IMR-90 (cell line): ENCODE measurements around the gene GRM8. TPM values are rescaled to one million over a fixed set of nuclear protein-coding genes. Genes with fewer than 3 reads are reported as not detected.

Experiments
- ATAC-seq: fragments of 200-7000 bp; cut with Tn5 transposase; 2 replicates; pipeline ENCODE4 v1.9.1; 2020; ENCODE audit warnings: low read depth, mild to moderate bottlenecking, moderate library complexity
- BruUV-seq: library from RNA; stranded (reverse); fragments of 400-500 nt; replicated peaks from 2 replicates; lab custom pipeline; 2021; lab: Mats Ljungman, UMichigan
- CTCF ChIA-PET: fragments of 300-600 bp; formaldehyde crosslinking; extraction: SDS; loops from one replicate; lab custom pipeline; 2021; ENCODE audit warnings: antibody characterized with exemption; lab: Yijun Ruan, JAX
- POLR2A ChIA-PET: fragments of 300-600 bp; sonication (Branson Sonifier 250); formaldehyde crosslinking; loops from one replicate; lab custom pipeline; 2022; ENCODE audit warnings: antibody characterized with exemption; ENCODE audit not compliant: unreplicated experiment; lab: Charles Lee
- DNase-seq: peaks from one replicate; pipeline ENCODE4 v3.0.0; 2013
- H2AFZ ChIP-seq: replicated peaks from 2 replicates; pipeline ENCODE3; 2013; ENCODE audit warnings: low read length, mild to moderate bottlenecking; ENCODE audit not compliant: poor library complexity
- H2AK5ac ChIP-seq: 2 replicates; pipeline ENCODE4 v1.6.1; 2013; ENCODE audit warnings: low read depth, low read length, inconsistent platforms
- H2AK9ac ChIP-seq: replicated peaks from 2 replicates; pipeline ENCODE3; 2013; ENCODE audit warnings: mild to moderate bottlenecking, low read depth, low read length, moderate library complexity; ENCODE audit not compliant: poor library complexity
- H2BK120ac ChIP-seq: 2 replicates; pipeline ENCODE4 v1.6.1; 2013; ENCODE audit warnings: low read depth, low read length, inconsistent platforms
- H2BK15ac ChIP-seq: 3 replicates; pipeline ENCODE4 v1.6.1; 2013; ENCODE audit warnings: low read depth, low read length, inconsistent platforms
- H2BK20ac ChIP-seq: 2 replicates; pipeline ENCODE4 v1.6.1; 2013; ENCODE audit warnings: low read depth, mild to moderate bottlenecking, inconsistent platforms, low read length, moderate library complexity
- H2BK5ac ChIP-seq: 2 replicates; pipeline ENCODE4 v1.6.1; 2013; ENCODE audit warnings: mild to moderate bottlenecking, low read depth, low read length, inconsistent platforms; ENCODE audit not compliant: poor library complexity, severe bottlenecking
- H3K14ac ChIP-seq: replicated peaks from 2 replicates; pipeline ENCODE4 v1.6.1; 2013; ENCODE audit warnings: low read depth, low read length, inconsistent platforms
- H3K18ac ChIP-seq: 2 replicates; pipeline ENCODE4 v1.6.1; 2013; ENCODE audit warnings: low read depth, low read length, control low read depth
- H3K23ac ChIP-seq: 2 replicates; pipeline ENCODE4 v1.6.1; 2013; ENCODE audit warnings: low read depth, low read length, inconsistent platforms
- H3K27ac ChIP-seq: 2 replicates; pipeline ENCODE4 v1.5.1; 2013; ENCODE audit warnings: mild to moderate bottlenecking, control low read depth, low read length; ENCODE audit not compliant: insufficient read depth
- H3K27me3 ChIP-seq: 2 replicates; pipeline ENCODE4 v1.6.1; 2013; ENCODE audit warnings: low read length; ENCODE audit not compliant: control insufficient read depth, insufficient read depth
- H3K36me3 ChIP-seq: 2 replicates; pipeline ENCODE4 v1.6.1; 2013; ENCODE audit warnings: low read length, mixed read lengths; ENCODE audit not compliant: control insufficient read depth, insufficient read depth
- H3K4ac ChIP-seq: 2 replicates; pipeline ENCODE4 v1.6.1; 2013; ENCODE audit warnings: low read depth, low read length, inconsistent platforms
- H3K4me1 ChIP-seq: 2 replicates; pipeline ENCODE4 v1.6.1; 2013; ENCODE audit warnings: low read length, mixed read lengths; ENCODE audit not compliant: control insufficient read depth, insufficient read depth
- H3K4me2 ChIP-seq: 2 replicates; pipeline ENCODE4 v1.6.1; 2013; ENCODE audit warnings: low read depth, mild to moderate bottlenecking, control low read depth, low read length, moderate library complexity
- H3K4me3 ChIP-seq: 2 replicates; pipeline ENCODE4 v1.5.1; 2013; ENCODE audit warnings: low read depth, mild to moderate bottlenecking, control low read depth, low read length, moderate library complexity; ENCODE audit not compliant: insufficient read depth
- H3K56ac ChIP-seq: 2 replicates; pipeline ENCODE4 v1.6.1; 2013; ENCODE audit warnings: low read length, inconsistent platforms; ENCODE audit not compliant: insufficient read depth; ENCODE audit errors: extremely low read depth
- H3K79me1 ChIP-seq, 2 experiments: 2 replicates each; pipeline ENCODE4 v1.6.1; 2013; ENCODE audit warnings: low read length in 2 of 2, inconsistent platforms in 1 of 2, low read depth in 1 of 2
- H3K9ac ChIP-seq: 2 replicates; pipeline ENCODE4 v1.6.1; 2013; ENCODE audit warnings: low read depth, low read length, control low read depth
- H3K9me1 ChIP-seq: 2 replicates; pipeline ENCODE4 v1.6.1; 2013; ENCODE audit warnings: low read length, inconsistent platforms; ENCODE audit not compliant: insufficient read depth
- H3K9me3 ChIP-seq: 2 replicates; pipeline ENCODE4 v1.6.1; 2013; ENCODE audit warnings: low read length; ENCODE audit not compliant: control insufficient read depth, insufficient read depth
- H4K20me1 ChIP-seq: 2 replicates; pipeline ENCODE4 v1.6.1; 2013; ENCODE audit warnings: low read length, inconsistent platforms; ENCODE audit not compliant: insufficient read depth
- H4K5ac ChIP-seq: 2 replicates; pipeline ENCODE4 v1.6.1; 2013; ENCODE audit warnings: mild to moderate bottlenecking, low read depth, low read length, control low read depth
- H4K8ac ChIP-seq, 2 experiments: 2 replicates each; pipeline ENCODE4 v1.6.1; 2013; ENCODE audit warnings: low read depth in 2 of 2, low read length in 2 of 2, control low read depth in 1 of 2, inconsistent platforms in 1 of 2
- H4K91ac ChIP-seq: 2 replicates; pipeline ENCODE4 v1.6.1; 2013; ENCODE audit warnings: low read depth, low read length, inconsistent platforms; ENCODE audit not compliant: insufficient read depth
- BHLHE40 ChIP-seq: fragments of 150-350 bp; IDR thresholded peaks from 2 replicates; pipeline ENCODE4 v1.6.1; 2016; ENCODE audit warnings: mild to moderate bottlenecking, low read depth, low read length
- CEBPB ChIP-seq: IDR thresholded peaks from 2 replicates; pipeline ENCODE4 v1.6.1; 2012; ENCODE audit warnings: low read depth, low read length, improper control_type of control experiment
- CHD1 ChIP-seq: IDR thresholded peaks from 2 replicates; pipeline ENCODE4 v1.6.1; 2012; ENCODE audit warnings: low read depth, low read length, improper control_type of control experiment
- FOS ChIP-seq: fragments of 150-350 bp; IDR thresholded peaks from 2 replicates; pipeline ENCODE4 v1.6.1; 2016; ENCODE audit warnings: low read depth, low read length
- MAFK ChIP-seq: IDR thresholded peaks from 2 replicates; pipeline ENCODE4 v1.6.1; 2012; ENCODE audit warnings: low read depth, low read length, improper control_type of control experiment
- MAZ ChIP-seq: IDR thresholded peaks from 2 replicates; pipeline ENCODE4 v1.6.1; 2012; ENCODE audit warnings: low read depth, mild to moderate bottlenecking, low read length, improper control_type of control experiment, moderate library complexity, borderline replicate concordance
- MXI1 ChIP-seq: IDR thresholded peaks from 2 replicates; pipeline ENCODE4 v1.6.1; 2012; ENCODE audit warnings: low read depth, mild to moderate bottlenecking, low read length, moderate library complexity, borderline replicate concordance
- NFE2L2 ChIP-seq: fragments of 150-350 bp; IDR thresholded peaks from 2 replicates; pipeline ENCODE4 v1.6.1; 2016; ENCODE audit warnings: low read depth, mild to moderate bottlenecking, low read length
- POLR2A ChIP-seq: IDR thresholded peaks from 2 replicates; pipeline ENCODE4 v1.6.1; 2012; ENCODE audit warnings: mild to moderate bottlenecking, low read depth, low read length
- RAD21 ChIP-seq: IDR thresholded peaks from 2 replicates; pipeline ENCODE4 v1.6.1; 2012; ENCODE audit warnings: low read length, improper control_type of control experiment
- RCOR1 ChIP-seq: IDR thresholded peaks from 2 replicates; pipeline ENCODE4 v1.6.1; 2012; ENCODE audit warnings: mild to moderate bottlenecking, low read length, improper control_type of control experiment; ENCODE audit not compliant: insufficient replicate concordance
- RFX5 ChIP-seq: IDR thresholded peaks from 2 replicates; pipeline ENCODE4 v1.8.0; 2012; ENCODE audit warnings: low read depth, mild to moderate bottlenecking, low read length, moderate library complexity
- SMC3 ChIP-seq: fragments of 150-350 bp; IDR thresholded peaks from 2 replicates; pipeline ENCODE4 v1.6.1; 2016; ENCODE audit warnings: low read depth, mild to moderate bottlenecking, antibody characterized with exemption, low read length, moderate library complexity
- WGBS, 2 experiments: methylation state at CpG; one replicate each; pipeline versions ENCODE4 v1.1.5 to v1.1.7; 2013; ENCODE audit warnings: missing lambda C conversion rate in 2 of 2; ENCODE audit not compliant: insufficient read length in 1 of 2; ENCODE audit errors: extremely low coverage in 2 of 2; 5-methylcytosine and 5-hydroxymethylcytosine counted together
- dilution Hi-C: fragments of 300-500 bp; cut with HindIII; formaldehyde crosslinking; loops from one replicate; pipeline ENCODE4 v1.14.3; 2018; ENCODE audit warnings: low sequenced_read_pairs; ENCODE audit not compliant: unreplicated experiment
- in situ Hi-C: fragments of 300-500 bp; cut with MboI; formaldehyde crosslinking; loops from 3 replicates; pipeline ENCODE4 v1.14.3; 2019; ENCODE audit warnings: low sequenced_read_pairs, inconsistent platforms, mixed read lengths
- intact Hi-C: fragments of 100-400 bp; cut with micrococcal nuclease; formaldehyde crosslinking; loops from 2 replicates; pipeline ENCODE4 v1.10.0; 2022
- polyA plus RNA-seq, 3 experiments: library from polyadenylated mRNA; depleted of rRNA; stranded (reverse); fragments of >200 nt; gene quantifications; 2 replicates each; pipeline ENCODE4 v1.2.3, GENCODE V29; 2012; ENCODE audit warnings: low replicate concordance in 1 of 3
- total RNA-seq: library from RNA; depleted of rRNA; stranded (reverse); fragments of >200 nt; gene quantifications from 2 replicates; pipeline ENCODE4 v1.2.3, GENCODE V29; 2012
- TF ChIP-seq, protein P1 (sequence below): fragments of 150-350 bp; IDR thresholded peaks from 2 replicates; pipeline ENCODE4 v1.6.1; 2017; ENCODE audit warnings: mild to moderate bottlenecking, antibody characterized with exemption, low read length, low read depth
- TF ChIP-seq, protein P2 (sequence below): conservative IDR thresholded peaks from 2 replicates; pipeline ENCODE4 v1.5.1; 2012; ENCODE audit warnings: mild to moderate bottlenecking, low read depth, low read length, improper control_type of control experiment
- TF ChIP-seq, protein P3 (sequence below): fragments of 150-350 bp; IDR thresholded peaks from 2 replicates; pipeline ENCODE4 v1.6.1; 2016; ENCODE audit warnings: low read depth, mild to moderate bottlenecking, low read length, moderate library complexity, borderline replicate concordance

GRM8 gene
- total and polyA plus RNA-seq, 2 of the 4 experiments (the other 2 are of a cell fraction), result not detected

DNA sequence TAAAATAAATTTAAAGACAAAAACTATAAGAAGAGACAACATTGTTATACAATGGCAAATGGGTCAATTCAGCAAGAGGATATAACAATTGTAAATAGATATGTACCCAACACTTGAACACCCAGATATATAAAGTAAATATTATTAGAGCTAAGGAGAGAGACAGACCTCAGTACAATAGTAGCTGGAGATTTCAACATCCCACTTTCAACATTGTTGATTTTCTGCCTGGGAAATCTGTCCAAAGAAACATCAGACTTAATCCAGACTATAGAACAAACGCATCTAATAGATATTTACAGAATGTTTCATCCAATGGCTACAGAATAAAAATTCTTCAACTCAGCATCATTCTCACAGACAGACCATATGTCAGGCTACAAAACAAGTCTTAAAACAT lies 256.1 kb downstream of the GRM8 start:
- no peaks in the 10 kb centered on the region for H3K27me3 ChIP-seq
- H3K18ac ChIP-seq, result no peak overlapping the region
- BruUV-seq, result no TSS peak
- H2AFZ ChIP-seq, result no peak overlapping the region
- no peak overlapping the region for H4K91ac ChIP-seq
- H3K56ac ChIP-seq, result no peak overlapping the region
- H3K14ac ChIP-seq, result no peak overlapping the region
- H4K8ac ChIP-seq, result no peak overlapping the region
- no peaks in the 10 kb centered on the region for H3K36me3 ChIP-seq
- POLR2A ChIA-PET, result no interaction called here
- dilution Hi-C loops (no loop called here), intact Hi-C loops (no loop called here), in situ Hi-C loops (no loop called here)
- no peak overlapping the region for H4K5ac ChIP-seq
- H3K9ac ChIP-seq, result no peak overlapping the region
- no peak overlapping the region for H3K4me2 ChIP-seq
- no peaks in the 10 kb centered on the region for H3K4me1 ChIP-seq
- H2BK120ac ChIP-seq, result no peak overlapping the region
- DNase-seq, result no peak
- ATAC-seq, result no peak
- H3K4me3 ChIP-seq, result no peak overlapping the region
- H2BK5ac ChIP-seq, result no peak overlapping the region
- TF ChIP-seq, protein P1, sequence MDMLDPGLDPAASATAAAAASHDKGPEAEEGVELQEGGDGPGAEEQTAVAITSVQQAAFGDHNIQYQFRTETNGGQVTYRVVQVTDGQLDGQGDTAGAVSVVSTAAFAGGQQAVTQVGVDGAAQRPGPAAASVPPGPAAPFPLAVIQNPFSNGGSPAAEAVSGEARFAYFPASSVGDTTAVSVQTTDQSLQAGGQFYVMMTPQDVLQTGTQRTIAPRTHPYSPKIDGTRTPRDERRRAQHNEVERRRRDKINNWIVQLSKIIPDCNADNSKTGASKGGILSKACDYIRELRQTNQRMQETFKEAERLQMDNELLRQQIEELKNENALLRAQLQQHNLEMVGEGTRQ, result no peak
- TF ChIP-seq, protein P2, sequence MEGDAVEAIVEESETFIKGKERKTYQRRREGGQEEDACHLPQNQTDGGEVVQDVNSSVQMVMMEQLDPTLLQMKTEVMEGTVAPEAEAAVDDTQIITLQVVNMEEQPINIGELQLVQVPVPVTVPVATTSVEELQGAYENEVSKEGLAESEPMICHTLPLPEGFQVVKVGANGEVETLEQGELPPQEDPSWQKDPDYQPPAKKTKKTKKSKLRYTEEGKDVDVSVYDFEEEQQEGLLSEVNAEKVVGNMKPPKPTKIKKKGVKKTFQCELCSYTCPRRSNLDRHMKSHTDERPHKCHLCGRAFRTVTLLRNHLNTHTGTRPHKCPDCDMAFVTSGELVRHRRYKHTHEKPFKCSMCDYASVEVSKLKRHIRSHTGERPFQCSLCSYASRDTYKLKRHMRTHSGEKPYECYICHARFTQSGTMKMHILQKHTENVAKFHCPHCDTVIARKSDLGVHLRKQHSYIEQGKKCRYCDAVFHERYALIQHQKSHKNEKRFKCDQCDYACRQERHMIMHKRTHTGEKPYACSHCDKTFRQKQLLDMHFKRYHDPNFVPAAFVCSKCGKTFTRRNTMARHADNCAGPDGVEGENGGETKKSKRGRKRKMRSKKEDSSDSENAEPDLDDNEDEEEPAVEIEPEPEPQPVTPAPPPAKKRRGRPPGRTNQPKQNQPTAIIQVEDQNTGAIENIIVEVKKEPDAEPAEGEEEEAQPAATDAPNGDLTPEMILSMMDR, result no peak
- TF ChIP-seq, protein P3, sequence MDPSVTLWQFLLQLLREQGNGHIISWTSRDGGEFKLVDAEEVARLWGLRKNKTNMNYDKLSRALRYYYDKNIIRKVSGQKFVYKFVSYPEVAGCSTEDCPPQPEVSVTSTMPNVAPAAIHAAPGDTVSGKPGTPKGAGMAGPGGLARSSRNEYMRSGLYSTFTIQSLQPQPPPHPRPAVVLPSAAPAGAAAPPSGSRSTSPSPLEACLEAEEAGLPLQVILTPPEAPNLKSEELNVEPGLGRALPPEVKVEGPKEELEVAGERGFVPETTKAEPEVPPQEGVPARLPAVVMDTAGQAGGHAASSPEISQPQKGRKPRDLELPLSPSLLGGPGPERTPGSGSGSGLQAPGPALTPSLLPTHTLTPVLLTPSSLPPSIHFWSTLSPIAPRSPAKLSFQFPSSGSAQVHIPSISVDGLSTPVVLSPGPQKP, result no peak
- TF ChIP-seq MXI1 (no peak), CHD1 (no peak), BHLHE40 (no peak), NFE2L2 (no peak), MAFK (no peak), CEBPB (no peak), MAZ (no peak), RAD21 (no peak), POLR2A (no peak), FOS (no peak), RCOR1 (no peak), RFX5 (no peak), SMC3 (no peak)
- no peak overlapping the region for H3K4ac ChIP-seq
- H3K23ac ChIP-seq, result no peak overlapping the region
- H2AK9ac ChIP-seq, result no peak overlapping the region
- WGBS, 2 experiments, result no CpG with 5 or more reads among the region's 1 CpG
- H3K79me1 ChIP-seq, result no peaks in the 10 kb centered on the region
- no peaks in the 10 kb centered on the region for H3K9me1 ChIP-seq
- no peak overlapping the region for H2BK20ac ChIP-seq
- H3K9me3 ChIP-seq, result peaks cover 9% of the 10 kb centered on the region; the same call in 1 of the 2 replicates
- no peak overlapping the region for H2BK15ac ChIP-seq
- no peak overlapping the region for H2AK5ac ChIP-seq
- H4K20me1 ChIP-seq, result no peaks in the 10 kb centered on the region
- no peak overlapping the region for H3K27ac ChIP-seq
- CTCF ChIA-PET, result no interaction called here
